BE2C (cell line): ENCODE results near the gene PTPRM.

Experiments used
- DNase-seq: peaks from one replicate; pipeline ENCODE4 v3.0.0-alpha.2; 2020
- H3K27me3 ChIP-seq: fragments of 250-450 bp; sonication (Bioruptor Pico); 2 replicates; pipeline ENCODE4 v1.5.1; 2020; ENCODE audit warnings: mild to moderate bottlenecking
- H3K36me3 ChIP-seq: fragments of 250-450 bp; sonication (Bioruptor Pico); 2 replicates; pipeline ENCODE4 v1.5.1; 2020; ENCODE audit warnings: mild to moderate bottlenecking
- H3K4me1 ChIP-seq: fragments of 250-450 bp; sonication (Bioruptor Pico); 2 replicates; pipeline ENCODE4 v1.5.1; 2020
- H3K4me3 ChIP-seq: 2 replicates; pipeline ENCODE4 v1.5.1; 2011; ENCODE audit warnings: low read depth, low read length
- H3K9me3 ChIP-seq: fragments of 250-450 bp; sonication (Bioruptor Pico); 2 replicates; pipeline ENCODE4 v1.5.1; 2020
- TF ChIP-seq, protein P1 (sequence below): IDR thresholded peaks from 2 replicates; pipeline ENCODE4 v1.5.1; 2012; ENCODE audit warnings: mild to moderate bottlenecking, low read depth, low read length

PTPRM gene

GRCh38 chr18:8332286-8332685 lies 765.2 kb downstream of the PTPRM start:
- Histone ChIP-seq H3K4me3 (no peak overlapping the region), H3K9me3 (no peaks in the 10 kb centered on the region), H3K36me3 (no peaks in the 10 kb centered on the region), H3K4me1 (no peaks in the 10 kb centered on the region), H3K27me3 (no peaks in the 10 kb centered on the region)
- no peak for DNase-seq
- TF ChIP-seq, protein P1, sequence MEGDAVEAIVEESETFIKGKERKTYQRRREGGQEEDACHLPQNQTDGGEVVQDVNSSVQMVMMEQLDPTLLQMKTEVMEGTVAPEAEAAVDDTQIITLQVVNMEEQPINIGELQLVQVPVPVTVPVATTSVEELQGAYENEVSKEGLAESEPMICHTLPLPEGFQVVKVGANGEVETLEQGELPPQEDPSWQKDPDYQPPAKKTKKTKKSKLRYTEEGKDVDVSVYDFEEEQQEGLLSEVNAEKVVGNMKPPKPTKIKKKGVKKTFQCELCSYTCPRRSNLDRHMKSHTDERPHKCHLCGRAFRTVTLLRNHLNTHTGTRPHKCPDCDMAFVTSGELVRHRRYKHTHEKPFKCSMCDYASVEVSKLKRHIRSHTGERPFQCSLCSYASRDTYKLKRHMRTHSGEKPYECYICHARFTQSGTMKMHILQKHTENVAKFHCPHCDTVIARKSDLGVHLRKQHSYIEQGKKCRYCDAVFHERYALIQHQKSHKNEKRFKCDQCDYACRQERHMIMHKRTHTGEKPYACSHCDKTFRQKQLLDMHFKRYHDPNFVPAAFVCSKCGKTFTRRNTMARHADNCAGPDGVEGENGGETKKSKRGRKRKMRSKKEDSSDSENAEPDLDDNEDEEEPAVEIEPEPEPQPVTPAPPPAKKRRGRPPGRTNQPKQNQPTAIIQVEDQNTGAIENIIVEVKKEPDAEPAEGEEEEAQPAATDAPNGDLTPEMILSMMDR = no peak

- H3K27me3 ChIP-seq = no peaks in the 10 kb centered on the region
- DNase-seq = no peak
- TF ChIP-seq, protein P1 = no peak
- no peaks in the 10 kb centered on the region for H3K4me1 ChIP-seq
- H3K36me3 ChIP-seq = no peaks in the 10 kb centered on the region
- H3K9me3 ChIP-seq = no peaks in the 10 kb centered on the region
- H3K4me3 ChIP-seq = no peak overlapping the region
Measured at GRCh38 chr18:8333961-8334360, 766.8 kb downstream of the PTPRM start.

GRCh38 chr18:8337211-8337610 lies 770.1 kb downstream of the PTPRM start:
- Histone ChIP-seq H3K27me3 (no peaks in the 10 kb centered on the region), H3K4me1 (no peaks in the 10 kb centered on the region), H3K9me3 (no peaks in the 10 kb centered on the region), H3K36me3 (no peaks in the 10 kb centered on the region), H3K4me3 (no peak overlapping the region)
- TF ChIP-seq, protein P1 = no peak
- no peak for DNase-seq

DNA sequence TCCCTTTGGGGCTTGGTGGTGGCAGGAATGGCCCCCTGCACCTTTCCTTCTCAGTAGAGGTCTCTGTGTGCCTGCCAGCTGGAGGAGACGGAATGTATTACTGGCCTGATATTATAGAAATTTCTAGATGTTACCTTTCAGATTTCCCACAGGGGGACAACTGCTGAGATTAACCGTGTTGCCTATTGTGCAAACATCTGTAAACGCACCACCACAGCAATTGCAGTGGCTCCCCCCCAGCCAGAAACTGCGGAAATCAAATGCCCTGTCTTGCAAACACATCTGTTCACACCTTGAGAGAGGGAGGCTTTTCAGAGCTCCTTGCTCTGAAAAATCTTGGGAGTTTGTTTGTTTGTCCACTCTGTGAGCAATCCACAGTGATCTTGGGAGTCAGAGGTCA lies 772.1 kb downstream of the PTPRM start:
- Histone ChIP-seq H3K4me1 (no peaks in the 10 kb centered on the region), H3K36me3 (no peaks in the 10 kb centered on the region), H3K27me3 (no peaks in the 10 kb centered on the region), H3K9me3 (no peaks in the 10 kb centered on the region), H3K4me3 (no peak overlapping the region)
- TF ChIP-seq, protein P1 = no peak
- DNase-seq = no peak

DNA sequence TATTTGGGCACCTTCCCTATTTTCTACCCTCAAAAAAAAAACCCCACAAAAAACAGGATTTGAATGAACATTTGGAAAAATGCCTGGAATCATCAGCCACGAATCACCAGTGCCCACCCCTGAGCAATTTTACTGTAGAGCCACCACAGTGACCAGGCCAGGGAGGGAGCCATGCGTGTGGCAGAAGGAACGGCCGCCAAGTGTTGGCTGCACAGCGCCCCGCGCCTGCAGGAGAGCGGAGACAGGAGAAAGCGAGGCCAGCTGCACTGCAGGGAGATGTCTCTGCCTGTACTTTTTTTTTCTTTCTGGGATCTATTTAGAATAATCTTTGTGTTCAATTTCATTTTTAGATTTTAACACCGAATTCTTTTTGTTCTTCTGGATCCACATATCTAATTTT lies 772.8 kb downstream of the PTPRM start:
- TF ChIP-seq, protein P1 = no peak
- H3K36me3 ChIP-seq = no peaks in the 10 kb centered on the region
- no peak for DNase-seq
- H3K9me3 ChIP-seq = no peaks in the 10 kb centered on the region
- no peaks in the 10 kb centered on the region for H3K4me1 ChIP-seq
- H3K27me3 ChIP-seq = no peaks in the 10 kb centered on the region
- H3K4me3 ChIP-seq = no peak overlapping the region

DNA sequence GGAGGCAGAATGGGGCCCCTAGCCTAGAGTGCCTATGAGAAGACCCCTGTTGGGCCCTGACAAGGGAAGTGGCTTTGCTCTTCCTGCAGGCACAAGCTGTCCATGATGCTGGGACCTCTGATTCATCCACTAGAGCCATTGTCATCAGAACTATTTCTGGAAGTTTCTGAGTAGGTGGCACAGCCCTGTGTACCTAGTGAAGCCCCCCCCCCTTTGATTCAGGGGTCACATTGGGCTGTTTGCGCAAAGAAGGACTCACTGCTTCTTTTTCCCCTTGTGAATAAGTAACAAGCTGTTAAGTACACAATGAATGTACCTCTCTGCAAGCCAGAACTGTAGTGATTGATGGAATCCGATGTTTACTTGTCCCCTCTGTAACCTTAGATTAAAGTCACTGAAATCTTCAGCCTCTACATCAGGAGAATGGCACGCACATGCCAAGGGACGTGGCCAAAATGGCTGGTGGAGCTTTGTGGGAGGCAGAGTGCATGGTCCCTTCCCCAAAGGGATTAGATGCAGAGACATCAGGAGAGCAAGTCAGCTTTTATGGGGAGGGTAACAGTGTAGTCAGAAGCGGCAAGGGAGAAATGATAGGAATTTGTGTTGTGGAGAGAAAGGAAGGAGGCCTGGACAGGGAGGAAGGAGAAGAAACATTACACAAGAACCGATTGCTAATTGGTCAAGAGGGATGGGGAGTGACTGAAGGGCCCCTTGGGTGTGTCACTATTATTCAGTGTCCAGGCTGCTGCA lies 774.5 kb downstream of the PTPRM start:
- no peak for DNase-seq
- Histone ChIP-seq H3K9me3 (no peaks in the 10 kb centered on the region), H3K36me3 (no peaks in the 10 kb centered on the region)

More for the DNA sequence above, 774.5 kb downstream of the PTPRM start:
- Histone ChIP-seq H3K27me3 (no peaks in the 10 kb centered on the region), H3K4me1 (no peaks in the 10 kb centered on the region), H3K4me3 (no peak overlapping the region)
- TF ChIP-seq, protein P1 = no peak
